22Rv1 (cell line): ENCODE data around the gene RARRES1.
A peak's percentile ranks its signal among the peaks of the same experiment; 100 is the strongest.

ENCODE experiments used
- H3K27ac ChIP-seq: fragments of 450-650 bp; 2 replicates; pipeline ENCODE4 v1.5.1; 2017
- ZFX ChIP-seq: fragments of 450-650 bp; IDR thresholded peaks from 2 replicates; pipeline ENCODE4 v1.6.1; 2017; ENCODE audit warnings: antibody characterized with exemption, borderline replicate concordance
- TF ChIP-seq, protein P1 (sequence below): fragments of 450-650 bp; IDR thresholded peaks from 2 replicates; pipeline ENCODE4 v1.5.1; 2017; ENCODE audit warnings: mild to moderate bottlenecking

Gene RARRES1

GRCh38 chr3:158737410-158737809 lies 5.2 kb upstream of the RARRES1 start:
- no peak overlapping the region for H3K27ac ChIP-seq
- TF ChIP-seq, protein P1, sequence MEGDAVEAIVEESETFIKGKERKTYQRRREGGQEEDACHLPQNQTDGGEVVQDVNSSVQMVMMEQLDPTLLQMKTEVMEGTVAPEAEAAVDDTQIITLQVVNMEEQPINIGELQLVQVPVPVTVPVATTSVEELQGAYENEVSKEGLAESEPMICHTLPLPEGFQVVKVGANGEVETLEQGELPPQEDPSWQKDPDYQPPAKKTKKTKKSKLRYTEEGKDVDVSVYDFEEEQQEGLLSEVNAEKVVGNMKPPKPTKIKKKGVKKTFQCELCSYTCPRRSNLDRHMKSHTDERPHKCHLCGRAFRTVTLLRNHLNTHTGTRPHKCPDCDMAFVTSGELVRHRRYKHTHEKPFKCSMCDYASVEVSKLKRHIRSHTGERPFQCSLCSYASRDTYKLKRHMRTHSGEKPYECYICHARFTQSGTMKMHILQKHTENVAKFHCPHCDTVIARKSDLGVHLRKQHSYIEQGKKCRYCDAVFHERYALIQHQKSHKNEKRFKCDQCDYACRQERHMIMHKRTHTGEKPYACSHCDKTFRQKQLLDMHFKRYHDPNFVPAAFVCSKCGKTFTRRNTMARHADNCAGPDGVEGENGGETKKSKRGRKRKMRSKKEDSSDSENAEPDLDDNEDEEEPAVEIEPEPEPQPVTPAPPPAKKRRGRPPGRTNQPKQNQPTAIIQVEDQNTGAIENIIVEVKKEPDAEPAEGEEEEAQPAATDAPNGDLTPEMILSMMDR = no peak
- TF ChIP-seq ZFX = no peak

DNA sequence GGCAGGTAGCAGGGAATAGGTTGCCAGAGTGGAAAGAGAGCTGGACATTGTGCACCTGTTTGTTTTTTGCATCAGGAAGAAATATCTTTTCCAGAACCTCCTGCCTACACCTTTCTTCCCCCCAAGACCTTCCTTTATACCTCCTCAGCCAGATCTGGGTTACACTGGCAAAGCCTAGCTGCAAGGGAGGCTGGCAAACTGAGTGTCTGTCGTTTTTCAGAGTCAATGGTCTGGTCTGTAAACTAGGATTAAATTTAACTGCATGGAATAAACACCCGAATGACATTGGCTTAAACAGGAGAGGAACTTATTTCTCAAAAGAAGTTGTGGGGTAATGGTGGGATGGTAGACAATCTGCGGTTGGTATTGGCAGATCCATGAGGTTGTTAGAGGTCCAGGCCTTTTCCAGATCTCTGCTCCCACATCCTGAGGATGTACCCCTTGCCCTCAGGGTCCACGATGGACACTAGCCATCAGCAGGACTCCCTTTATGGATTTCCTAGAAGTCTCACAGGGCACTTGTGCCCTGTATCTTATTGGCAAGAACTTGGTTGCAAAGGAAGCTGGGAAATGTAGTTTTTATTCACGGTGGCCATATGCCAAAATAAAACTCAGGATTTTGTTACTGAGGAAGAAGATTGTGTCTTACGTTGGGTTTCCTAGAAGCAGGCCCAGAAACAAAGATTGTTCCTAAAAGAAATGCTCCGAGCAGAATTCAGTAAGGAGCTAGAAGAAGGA lies 3.2 kb upstream of the RARRES1 start:
- no peak overlapping the region for H3K27ac ChIP-seq

GRCh38 chr3:158733656-158734055 lies 1.4 kb upstream of the RARRES1 start:
- H3K27ac ChIP-seq = no peak overlapping the region
- TF ChIP-seq ZFX = no peak
- TF ChIP-seq, protein P1 = no peak

More for the DNA sequence above, 3.2 kb upstream of the RARRES1 start:
- TF ChIP-seq, protein P1 = no peak
- no peak for TF ChIP-seq ZFX

- no peak for TF ChIP-seq ZFX
- TF ChIP-seq, protein P1 = no peak
- no peak overlapping the region for H3K27ac ChIP-seq
Measured at GRCh38 chr3:158732856-158733200, 571 bp upstream of the RARRES1 start.

GRCh38 chr3:158731486-158731885 lies 771 bp downstream of the RARRES1 start:
- TF ChIP-seq, protein P1 = no peak
- no peak for TF ChIP-seq ZFX

DNA sequence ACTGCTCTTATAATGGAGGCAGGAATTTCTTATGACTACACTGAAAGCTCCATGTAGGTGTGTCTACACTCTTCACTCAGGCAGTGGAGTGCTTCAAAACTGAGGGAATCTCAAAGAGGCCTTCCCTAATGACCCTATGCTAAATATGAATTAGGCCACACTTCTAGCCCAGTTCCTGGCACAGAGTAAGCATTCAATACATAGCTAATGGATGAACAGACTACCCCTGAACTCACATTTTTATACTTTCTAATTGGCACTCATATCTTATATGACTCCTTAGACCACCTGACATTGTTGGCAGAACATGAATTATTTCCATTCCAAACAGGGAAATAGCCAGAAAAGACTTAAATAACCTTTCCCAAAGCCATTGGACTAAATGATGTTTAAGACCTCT lies 3.4 kb downstream of the RARRES1 start:
- no peak overlapping the region for H3K27ac ChIP-seq
- TF ChIP-seq, protein P1 = no peak
- no peak for TF ChIP-seq ZFX

More at GRCh38 chr3:158731486-158731885, 771 bp downstream of the RARRES1 start:
- H3K27ac ChIP-seq = no peak overlapping the region

- H3K27ac ChIP-seq = no peak overlapping the region
- TF ChIP-seq, protein P1 = peak; percentile 34
- TF ChIP-seq ZFX = no peak
Measured at GRCh38 chr3:158728061-158728377, 4.2 kb downstream of the RARRES1 start.
